GM18873 (cell line): ENCODE results near the gene MLH1.
"Not testable (repeated sequence)": the region's sequence is repeated elsewhere in the genome, so short reads cannot be mapped to it uniquely, and the experiment has no call there.

Experiments used
- ATAC-seq: cut with Tn5 transposase; IDR thresholded peaks from one replicate; pipeline ENCODE4 v1.9.1; 2021; ENCODE audit warnings: mild to moderate bottlenecking, moderate library complexity, moderate number of reproducible peaks; ENCODE audit not compliant: unreplicated experiment, low FRiP score

MLH1 gene

DNA sequence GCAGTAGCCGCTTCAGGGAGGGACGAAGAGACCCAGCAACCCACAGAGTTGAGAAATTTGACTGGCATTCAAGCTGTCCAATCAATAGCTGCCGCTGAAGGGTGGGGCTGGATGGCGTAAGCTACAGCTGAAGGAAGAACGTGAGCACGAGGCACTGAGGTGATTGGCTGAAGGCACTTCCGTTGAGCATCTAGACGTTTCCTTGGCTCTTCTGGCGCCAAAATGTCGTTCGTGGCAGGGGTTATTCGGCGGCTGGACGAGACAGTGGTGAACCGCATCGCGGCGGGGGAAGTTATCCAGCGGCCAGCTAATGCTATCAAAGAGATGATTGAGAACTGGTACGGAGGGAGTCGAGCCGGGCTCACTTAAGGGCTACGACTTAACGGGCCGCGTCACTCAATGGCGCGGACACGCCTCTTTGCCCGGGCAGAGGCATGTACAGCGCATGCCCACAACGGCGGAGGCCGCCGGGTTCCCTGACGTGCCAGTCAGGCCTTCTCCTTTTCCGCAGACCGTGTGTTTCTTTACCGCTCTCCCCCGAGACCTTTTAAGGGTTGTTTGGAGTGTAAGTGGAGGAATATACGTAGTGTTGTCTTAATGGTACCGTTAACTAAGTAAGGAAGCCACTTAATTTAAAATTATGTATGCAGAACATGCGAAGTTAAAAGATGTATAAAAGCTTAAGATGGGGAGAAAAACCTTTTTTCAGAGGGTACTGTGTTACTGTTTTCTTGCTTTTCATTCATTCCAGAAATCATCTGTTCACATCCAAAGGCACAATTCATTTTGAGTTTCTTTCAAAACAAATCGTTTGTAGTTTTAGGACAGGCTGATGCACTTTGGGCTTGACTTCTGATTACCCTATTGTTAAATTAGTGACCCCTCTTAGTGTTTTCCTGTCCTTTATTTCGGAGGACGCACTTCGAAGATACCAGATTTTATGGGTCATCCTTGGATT is at the start of gene MLH1:
Gene MLH1 (plus strand): TSS at position 193 of the 958 bp plus-strand sequence. CDS start 30 bp downstream, at position 223.
- peak; percentile 95 for ATAC-seq

DNA sequence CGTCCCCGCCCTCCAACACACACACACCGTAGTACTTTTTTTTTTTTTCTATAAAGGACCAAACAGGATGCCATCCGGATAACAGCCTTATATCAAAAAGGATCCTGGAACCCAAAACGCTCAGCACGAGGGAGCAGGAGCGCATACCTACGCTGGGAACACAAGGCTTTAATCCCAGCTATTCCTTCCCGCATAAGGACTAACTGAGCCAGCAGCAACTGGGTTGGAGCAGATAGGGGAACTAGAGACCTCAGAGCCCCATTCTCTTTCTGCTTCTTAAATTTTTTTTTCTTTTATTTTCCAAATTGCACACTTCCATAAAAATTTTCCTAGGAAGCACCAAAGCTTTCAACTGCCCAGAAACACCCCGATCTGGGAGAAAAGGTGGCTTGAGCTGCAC is 49.7 kb upstream of the MLH1 start:
- no peak for ATAC-seq

DNA sequence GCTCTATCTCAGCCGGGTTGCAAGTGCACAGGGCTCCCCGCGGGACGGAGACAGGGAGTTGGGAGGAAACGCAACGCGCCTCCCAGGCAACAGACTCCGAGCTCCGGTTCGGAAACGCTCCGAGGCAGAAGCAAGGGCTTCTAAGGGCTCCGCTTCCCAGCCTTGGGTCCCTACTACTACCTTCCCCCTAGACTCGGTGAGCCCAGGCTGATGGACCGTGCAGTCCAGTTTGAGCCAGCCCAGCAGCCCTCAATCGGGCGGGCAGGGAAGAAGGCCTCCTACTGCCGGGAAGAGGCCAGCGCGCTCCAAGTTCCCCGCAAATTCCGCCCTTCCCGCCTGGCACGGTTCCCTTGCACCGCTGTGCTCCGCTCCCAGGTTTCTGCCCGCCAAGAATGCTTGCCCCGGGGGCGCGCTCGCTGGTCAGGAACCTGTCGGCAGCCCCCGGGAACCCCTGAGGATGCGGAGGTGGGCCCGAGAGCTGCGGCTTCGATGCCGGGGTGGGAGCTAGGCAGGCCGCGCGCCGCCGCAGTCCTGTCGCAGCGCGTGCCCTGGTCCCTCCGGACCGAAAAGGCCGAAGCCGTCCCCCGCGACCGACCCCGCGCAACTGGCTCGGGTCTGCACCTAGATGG is 49.2 kb upstream of the MLH1 start:
- peak; percentile 36 for ATAC-seq

DNA sequence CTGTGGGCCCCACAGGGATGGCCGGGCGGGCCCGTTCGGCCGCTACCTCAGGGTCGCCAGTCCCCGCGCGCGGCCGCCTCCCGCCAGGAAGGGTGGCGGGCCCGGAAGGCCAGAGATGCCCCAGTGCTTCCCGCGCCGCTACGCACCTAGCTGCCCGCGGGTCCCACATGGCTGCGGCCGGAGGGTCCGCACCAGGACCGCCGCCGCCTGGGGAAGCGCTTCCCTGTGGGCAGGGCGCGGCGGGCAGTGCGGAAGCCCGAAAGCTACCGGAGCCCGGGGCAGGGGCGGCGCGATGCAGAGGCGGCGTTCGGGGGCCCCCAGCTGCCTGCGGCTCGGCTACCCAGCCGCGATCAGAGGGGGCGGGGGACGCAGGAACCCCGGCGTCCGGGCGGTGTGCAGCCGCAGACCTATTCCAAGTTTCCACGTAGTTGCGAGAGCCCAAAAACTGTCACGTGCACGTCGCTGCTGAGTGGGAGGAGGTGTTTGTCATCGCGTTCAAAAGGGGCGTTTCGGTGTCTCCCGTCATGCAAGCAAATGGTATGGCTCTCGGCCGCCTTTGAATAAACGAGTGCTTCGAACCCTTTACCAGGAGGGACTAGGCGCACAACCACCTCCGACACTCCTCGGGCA is 48.6 kb upstream of the MLH1 start, which contains the start of gene TRANK1:
Gene TRANK1 (minus strand): TSS at position 414 of the 630 bp plus-strand sequence. CDS start 245 bp downstream, at position 169.
- ATAC-seq = peak; percentile 55

DNA sequence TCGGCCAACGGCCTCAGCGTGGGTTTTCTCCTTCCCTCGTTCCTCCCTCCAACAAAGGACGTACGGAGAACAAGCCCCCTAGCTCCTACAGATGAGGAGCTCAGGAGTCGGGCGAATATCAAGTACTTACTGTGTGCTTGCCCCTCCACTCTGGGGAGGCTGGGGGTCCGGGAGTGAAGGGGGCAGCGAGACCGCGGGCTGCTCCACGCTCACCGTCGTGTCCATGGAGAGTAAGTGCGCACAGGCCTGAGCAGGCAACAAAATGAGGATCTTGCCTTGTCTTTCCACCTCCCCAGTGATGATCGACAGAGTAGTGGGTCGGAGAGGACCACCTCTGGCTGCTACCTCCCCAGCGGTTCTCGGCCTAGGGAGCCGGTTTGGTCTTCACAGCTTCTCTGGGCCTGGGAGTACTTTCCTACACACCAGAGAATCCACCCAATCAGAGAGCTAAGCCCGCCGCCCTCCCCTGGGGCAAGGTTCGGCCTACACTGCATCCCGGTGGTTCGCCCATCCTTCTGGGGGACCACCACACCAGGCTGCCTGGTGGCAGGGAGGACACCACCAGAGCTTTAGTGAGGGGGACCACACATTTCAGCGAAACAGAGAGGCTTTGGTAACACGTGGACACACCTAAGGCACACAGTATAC is 47.9 kb upstream of the MLH1 start:
- no peak for ATAC-seq

DNA sequence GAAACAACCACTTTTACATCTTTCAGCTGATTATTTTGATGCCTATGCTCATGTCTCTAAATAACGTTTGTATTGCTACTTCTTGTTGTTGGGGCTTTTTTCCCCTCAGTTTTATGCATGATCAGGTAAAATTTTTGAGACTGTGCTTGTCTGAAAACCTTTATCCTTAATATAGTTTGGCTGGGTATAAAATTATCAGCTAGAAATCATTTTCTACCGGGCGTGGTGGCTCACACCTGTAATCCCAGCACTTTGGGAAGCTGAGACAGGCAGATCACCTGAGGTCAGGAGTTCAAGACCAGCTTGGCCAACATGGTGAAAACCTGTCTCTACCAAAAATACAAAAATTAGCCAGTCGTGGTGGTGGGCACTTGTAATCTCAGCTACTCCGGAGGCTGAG is 45.5 kb upstream of the MLH1 start:
- ATAC-seq = not testable (repeated sequence)

DNA sequence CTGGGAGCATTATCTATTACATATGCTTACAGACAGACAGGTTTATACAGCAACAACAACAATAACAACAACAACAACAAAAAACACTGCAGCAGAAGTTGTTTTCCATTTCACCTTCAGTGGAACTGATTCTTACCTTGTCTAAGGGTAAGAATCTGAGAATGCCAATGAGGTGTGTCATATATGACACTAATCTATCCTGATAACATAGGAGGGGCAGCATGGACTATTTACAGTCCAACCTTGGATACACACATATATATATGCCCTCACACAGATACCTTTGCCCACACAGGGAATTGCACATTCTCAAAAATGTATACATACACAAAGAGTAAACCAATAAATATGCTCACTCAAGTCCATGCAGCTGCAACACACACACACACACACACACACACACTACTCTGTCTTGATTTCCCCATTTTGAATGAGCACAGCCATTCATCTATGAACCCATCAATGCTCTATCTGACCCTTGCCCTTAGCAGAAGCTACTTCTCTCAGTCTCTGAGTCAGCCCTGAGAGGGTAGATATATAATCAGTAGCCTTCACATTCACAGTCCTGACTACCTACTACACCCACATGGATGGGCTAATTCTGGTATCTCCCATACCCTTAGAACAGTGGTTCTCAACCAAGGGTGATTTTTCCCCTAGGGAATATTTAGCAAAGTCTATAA is 38.7 kb upstream of the MLH1 start:
- ATAC-seq = no peak

DNA sequence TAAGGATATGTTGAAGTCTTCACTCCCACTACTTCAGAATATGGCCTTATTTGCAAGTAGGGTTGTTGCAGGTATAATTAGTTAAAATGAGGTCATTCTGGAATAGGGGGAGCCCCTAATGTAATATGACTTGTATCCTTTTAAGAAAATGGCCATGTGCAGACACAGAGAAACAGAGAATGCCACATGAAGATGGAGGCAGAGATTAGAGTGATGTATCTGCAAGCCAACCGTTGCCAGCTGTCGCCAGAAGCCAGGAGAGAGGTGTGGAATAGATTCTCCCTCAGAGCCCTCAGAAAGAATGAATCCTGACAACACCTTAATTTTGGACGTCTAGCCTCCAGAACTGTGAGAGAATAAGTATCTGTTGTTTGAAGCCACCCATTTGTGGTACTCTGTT is 37.2 kb upstream of the MLH1 start:
- ATAC-seq = no peak

DNA sequence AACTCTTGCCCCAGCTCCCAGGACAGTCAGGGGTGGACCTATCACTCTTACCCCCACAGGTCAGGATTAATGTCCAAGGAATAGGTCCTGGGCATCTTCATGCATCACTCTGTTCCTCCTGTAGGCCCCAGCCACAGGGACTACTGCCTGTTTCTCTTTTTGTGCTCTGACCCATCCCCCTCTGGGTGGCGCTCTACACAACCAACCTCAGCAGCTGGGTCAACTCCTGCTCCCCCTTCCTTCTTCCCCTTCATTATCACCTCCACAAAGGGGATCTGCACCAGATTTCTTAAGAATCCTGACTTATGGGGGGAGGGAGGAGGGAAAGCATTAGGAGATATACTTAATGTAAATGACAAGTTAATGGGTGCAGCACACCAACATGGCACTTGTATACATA is 36.3 kb upstream of the MLH1 start:
- no peak for ATAC-seq

DNA sequence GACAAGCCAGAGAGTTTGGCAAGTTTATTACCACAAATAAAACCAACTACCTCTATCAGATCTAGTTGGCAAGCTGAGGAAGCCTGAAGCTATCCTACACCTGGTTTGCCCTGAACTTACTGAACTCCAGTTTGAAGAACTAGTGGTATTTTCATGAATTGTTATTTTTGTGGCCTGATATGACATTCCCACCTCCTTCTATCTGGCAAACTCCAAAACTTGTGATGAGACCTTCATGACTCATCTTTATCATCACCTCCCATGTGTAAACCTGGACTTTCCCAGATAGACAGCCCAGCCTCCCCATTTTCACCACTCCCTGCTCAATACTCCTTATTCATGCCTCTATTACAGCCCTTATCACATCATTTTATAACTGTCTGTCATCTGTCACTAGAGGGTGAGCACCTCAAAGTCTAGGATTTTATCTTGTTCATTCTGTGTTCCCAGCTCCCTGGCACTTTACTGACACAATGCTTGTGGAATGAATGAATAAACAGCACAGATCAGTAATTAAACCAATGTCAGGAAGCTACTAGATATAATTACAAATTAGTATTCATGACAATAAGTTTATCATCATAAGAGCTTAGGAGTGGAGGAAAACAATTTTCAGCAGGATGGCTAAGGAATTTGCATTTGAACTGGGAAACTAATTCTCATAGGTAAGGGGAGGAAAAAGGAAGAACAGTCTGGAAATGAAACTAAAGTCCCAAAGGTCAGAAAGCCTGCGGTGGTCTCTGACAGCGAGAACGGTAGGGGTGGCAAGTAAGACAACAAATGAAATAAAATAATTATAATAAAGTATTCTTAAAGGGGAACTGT is 35.2 kb upstream of the MLH1 start:
- ATAC-seq = no peak

DNA sequence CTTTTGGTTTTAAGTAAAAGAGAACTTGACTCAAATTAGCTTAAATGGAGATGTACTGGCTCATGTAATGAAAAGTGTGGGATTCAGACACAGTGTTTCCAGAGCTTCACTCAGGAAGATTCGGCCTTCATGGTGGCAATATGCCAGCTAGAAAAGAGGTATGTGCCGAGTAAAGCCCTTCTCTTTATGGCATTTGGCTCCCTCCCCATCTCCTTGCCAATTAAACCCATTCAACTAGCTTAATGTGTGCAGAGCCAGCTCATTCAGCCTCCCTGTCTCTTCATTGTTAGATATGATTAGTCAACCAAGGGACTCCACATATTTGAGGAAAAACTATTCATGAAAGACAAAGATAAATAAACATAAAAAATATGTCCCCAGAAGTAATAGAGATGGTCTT is 33.5 kb upstream of the MLH1 start:
- no peak for ATAC-seq

DNA sequence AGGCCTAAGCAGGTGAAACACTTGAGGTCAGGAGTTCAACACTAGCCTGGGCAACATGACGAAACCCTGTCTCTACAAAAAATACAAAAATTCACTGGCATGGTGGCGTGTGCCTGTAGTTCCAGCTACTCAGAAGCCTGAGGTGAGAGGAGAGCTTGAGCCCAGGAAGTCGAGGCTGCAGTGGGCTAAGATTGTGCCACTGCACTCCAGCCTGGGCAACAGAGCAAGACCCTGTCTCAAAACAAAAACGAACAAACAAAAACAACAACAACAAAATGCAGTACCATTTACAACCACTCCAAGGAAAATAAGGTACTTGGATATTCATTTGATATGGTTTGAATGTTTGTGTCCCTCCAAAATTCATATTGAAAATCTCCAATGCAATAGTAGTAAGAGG is 32.8 kb upstream of the MLH1 start:
- no peak for ATAC-seq

DNA sequence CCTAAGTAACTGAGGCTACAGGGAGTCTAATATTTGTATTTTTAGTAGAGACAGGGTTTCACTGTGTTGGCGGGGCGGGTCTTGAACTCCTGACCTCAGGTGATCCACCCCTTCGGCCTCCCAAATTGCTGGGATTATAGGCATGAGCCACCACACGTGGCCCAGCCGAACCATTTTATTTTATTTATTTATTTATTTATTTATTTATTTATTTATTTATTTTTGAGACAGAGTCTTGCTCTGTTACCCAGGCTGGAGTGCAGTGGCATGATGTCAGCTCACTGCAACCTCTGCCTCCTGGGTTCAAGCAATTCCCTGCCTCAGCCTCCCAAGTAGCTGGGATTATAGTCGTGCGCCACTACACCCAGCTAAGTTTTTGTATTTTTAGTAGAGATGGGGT is 30.3 kb upstream of the MLH1 start:
- not testable (repeated sequence) for ATAC-seq

DNA sequence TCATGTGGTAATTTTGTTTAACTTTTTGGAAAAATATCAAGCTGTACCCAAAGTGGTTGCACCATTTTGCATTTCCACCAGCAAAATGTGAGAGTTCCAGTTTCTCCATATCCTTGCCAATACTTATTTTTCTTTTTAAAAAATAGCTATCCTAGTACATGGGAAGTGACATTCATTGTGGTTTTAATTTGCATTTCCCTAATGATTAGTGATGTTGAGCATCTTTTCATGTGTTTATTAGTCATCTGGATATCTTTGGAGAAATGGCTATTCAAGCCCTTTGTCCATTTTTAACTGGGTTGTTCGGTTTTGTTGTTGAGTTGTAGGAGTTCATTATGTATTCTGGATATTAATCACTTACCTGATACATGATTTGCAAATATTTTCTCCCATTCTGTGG is 29.0 kb upstream of the MLH1 start:
- no peak for ATAC-seq

DNA sequence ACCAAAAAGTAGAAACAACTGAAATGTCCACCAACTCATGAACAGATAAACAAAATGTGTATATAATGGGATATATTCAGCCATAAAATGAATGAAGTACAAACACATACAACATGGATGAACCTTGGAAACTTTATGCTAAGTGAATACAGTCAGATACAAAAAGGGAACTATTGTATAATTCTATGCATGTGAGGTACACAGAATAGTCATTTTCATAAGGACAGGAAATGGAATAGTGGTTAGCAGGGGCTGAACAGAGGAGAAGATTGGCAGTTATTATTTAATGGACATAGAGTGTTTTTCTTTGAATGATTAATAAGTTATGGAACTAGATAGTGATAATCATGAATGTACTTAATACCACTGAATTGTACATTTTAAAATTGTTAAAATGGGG is 28.5 kb upstream of the MLH1 start:
- peak; percentile 51 for ATAC-seq

DNA sequence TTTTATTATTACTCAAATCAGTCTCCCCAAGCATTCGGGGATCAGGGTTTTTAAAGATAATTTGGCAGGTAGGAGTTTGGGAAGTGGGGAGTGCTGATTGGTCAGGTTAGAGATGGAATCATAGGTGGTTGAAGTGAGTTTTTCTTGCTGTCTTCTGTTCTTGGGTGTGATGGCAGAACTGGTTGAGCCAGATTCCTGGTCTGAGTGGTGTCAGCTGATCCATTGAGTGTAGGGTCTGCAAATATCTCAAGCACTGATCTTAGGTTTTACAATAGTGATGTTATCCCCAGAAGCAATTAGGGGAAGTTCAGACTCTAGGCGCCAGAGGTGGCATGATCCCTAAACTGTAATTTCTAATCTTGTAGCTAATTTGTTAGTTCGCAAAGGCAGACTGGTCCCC is 27.9 kb upstream of the MLH1 start:
- ATAC-seq = no peak

DNA sequence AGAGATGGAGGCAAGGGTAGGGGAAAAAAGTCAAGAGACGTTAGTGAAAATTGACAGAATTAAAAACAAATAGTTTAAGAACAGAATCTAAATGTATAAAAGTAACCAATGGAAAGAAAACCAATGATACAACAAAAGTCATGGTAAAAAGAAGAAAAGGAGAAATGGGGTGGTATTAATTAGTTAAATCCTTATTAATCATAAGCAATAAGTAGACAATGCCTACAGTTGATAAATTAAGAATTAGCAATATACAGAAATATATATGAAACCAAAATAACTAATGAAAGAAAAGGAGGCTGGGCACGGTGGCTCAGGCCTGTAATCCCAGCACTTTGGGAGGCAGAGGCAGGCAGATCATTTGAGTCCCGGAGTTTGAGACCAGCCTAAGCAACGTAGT is 24.2 kb upstream of the MLH1 start:
- ATAC-seq = no peak

DNA sequence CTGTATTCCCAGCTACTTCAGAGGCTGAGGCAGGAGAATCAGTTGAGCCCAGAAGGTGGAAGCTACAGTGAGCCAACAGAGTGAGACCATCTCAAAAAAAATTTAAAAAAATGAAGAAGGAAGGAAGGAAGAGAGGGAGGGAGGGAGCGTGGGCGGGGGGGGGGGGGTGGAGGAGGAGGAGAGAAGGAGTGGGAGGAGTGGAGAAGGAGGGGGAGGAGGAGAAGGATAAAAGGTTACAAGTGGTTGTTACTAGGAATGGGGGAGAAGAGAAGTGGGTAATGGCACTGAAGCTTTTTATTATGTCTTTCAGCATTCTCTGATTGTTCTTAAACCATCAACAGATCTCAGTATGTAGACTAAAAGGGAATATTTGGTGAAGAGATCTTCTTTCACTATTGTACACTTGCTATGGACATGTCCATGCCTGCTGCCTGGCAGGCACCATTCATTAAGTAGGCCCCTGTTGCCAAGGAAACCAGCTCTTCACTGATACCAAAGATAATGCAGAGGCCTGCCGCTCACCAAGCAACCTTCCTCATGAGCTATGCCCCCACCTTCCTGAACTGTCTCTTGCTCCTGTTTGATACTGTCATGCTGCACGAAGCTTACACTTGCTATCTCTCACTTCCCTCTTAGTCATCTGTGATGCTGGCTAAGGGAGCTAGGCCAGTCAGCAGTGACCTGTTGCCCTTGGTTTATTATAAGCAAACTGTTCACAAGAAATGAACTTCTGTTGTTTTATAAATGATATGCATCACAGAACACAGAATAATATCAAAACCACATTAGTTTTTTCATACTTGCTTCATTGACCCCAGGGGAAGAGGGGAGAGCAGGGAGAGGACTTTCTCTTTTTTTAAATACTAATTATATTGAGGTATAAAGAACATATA is 23.5 kb upstream of the MLH1 start:
- peak; percentile 97 for ATAC-seq
